ENCODE data around the gene SLC22A23. TPM values are rescaled to one million over a fixed set of nuclear protein-coding genes. Genes with fewer than 3 reads are reported as not detected.

The SLC22A23 gene
- total RNA-seq, 4 donors from 2014 or later, result 16.6 to 21.8 (median 17.6) TPM

DNA sequence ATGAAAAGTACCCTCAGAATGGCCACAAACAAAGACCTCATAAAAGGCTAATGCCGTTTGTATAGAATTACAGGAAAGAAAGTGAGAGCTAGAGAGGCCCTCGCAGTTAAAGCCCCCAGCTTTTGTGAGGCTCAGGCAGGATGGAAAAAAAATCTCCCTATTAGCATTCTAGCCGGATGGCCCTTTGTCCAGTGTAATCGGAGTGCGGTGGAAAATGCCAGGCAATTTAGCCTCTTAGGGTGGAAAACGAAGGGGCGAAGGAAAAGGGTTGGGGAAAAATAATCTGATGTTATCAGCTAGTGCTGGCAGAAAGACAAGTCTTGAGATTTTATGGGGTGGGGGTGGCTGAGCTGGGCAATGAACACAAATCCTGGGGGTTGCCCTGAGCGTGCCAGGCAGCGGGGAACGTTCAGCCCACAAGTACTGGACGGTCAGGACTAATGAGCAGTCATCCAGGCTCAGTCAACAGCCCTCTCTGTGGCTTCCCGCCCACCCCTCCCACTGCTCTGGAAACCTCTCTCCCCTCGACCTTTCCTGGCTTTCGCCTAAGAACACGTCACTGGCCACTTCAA lies 105.7 kb downstream of the SLC22A23 start:
- H3K4me3 ChIP-seq (replicated peaks in 1 of 3), result no peak overlapping the region
- intact Hi-C loops (cut with DNase I), result loop anchor here (10.0 kb wide), 1 partner anchor 104 kb away; the partner anchor contains the start of gene SLC22A23
- peak overlapping the region; percentile 9 to 89 (median 88) for H3K27ac ChIP-seq
- H3K4me1 ChIP-seq, result peaks cover 47 to 52% of the 10 kb centered on the region in 2 donors
- no peaks in the 10 kb centered on the region for H3K27me3 ChIP-seq
- no peaks in the 10 kb centered on the region for H3K36me3 ChIP-seq
- H3K9me3 ChIP-seq, result no peaks in the 10 kb centered on the region
- TF ChIP-seq CTCF (IDR thresholded peaks at IDR 0.05) (no peak), POLR2A (IDR thresholded peaks at IDR 0.05) (no peak)
- peak; percentile 35 to 46 for DNase-seq
- 31 to 43% methylated on average over 15 of the region's 15 CpGs for WGBS, 2 donors

DNA sequence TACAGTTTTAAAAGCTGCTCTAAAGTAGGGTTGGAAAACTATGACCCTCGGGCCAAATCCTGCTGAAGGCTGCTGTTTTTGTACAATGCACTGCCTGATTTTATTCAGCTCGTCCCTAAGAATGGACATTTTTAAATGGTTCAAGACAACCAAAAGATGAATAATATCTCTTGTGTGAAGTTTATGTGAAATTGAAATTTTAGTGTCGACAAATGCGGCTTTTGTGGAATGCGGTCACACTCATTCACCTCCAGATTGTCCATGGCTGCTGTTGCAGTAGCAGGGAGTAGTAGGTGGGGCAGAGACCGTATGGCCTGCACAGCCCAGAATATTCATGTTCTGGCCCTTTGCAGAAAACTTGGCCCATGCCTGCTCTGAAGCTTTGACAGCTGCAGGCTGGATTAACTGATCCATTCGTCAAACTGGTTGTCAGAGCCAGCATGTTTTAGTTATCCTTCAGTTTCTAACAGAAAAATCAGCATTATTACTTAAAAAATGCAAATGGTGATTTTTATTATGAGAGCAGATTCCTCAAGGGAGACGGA lies 106.5 kb downstream of the SLC22A23 start:
- H3K27me3 ChIP-seq, result no peaks in the 10 kb centered on the region
- H3K4me3 ChIP-seq (replicated peaks in 1 of 3), result no peak overlapping the region
- 79 to 83% methylated on average over 8 of the region's 8 CpGs for WGBS, 2 donors
- intact Hi-C loops (cut with DNase I), result loop anchor here (10.0 kb wide), 1 partner anchor 104 kb away; the partner anchor contains the start of gene SLC22A23
- no peaks in the 10 kb centered on the region for H3K36me3 ChIP-seq
- peak overlapping the region in 1 of 3 donors; percentile 88 for H3K27ac ChIP-seq
- peaks cover 51 to 56% of the 10 kb centered on the region in 2 donors for H3K4me1 ChIP-seq
- DNase-seq, result no peak
- TF ChIP-seq CTCF (IDR thresholded peaks at IDR 0.05) (no peak), POLR2A (IDR thresholded peaks at IDR 0.05) (no peak)
- H3K9me3 ChIP-seq, result no peaks in the 10 kb centered on the region

- no peak for DNase-seq
- H3K4me1 ChIP-seq, result peaks cover 44 to 49% of the 10 kb centered on the region in 2 donors
- no peaks in the 10 kb centered on the region for H3K27me3 ChIP-seq
- H3K36me3 ChIP-seq, result no peaks in the 10 kb centered on the region
- TF ChIP-seq POLR2A (IDR thresholded peaks at IDR 0.05) (no peak), CTCF (IDR thresholded peaks at IDR 0.05) (no peak)
- intact Hi-C loops (cut with DNase I), result loop anchor here (10.0 kb wide), 1 partner anchor 105 kb away; the partner anchor contains the start of gene SLC22A23
- no peak overlapping the region for H3K27ac ChIP-seq
- WGBS, 2 donors, result 90 to 92% methylated on average over 8 of the region's 8 CpGs
- no peaks in the 10 kb centered on the region for H3K9me3 ChIP-seq
- no peak overlapping the region for H3K4me3 ChIP-seq (replicated peaks in 1 of 3)
These were observed 107.2 kb downstream of the SLC22A23 start for GRCh38 chr6:3349388-3350251.

DNA sequence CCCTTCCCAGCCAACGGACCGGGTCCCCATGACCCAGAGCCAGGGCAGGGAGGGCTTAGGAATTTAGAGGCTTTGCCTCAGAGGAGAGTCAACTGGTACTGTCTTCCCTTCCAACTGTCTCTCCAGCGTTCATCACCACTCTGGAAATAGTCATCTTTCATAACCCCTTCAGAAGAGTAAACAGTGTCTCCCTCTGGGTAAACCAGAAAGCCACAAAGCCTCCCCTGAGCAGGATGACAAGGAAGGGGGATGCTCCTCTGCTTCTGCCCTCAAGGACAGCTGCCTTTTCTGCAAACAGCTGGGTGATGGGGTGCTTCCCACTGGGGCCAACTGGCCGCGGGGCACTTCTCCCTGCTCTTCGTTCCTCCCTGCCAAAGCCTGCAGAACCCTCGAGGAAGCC lies 108.0 kb downstream of the SLC22A23 start:
- WGBS, 2 donors, result 80 to 85% methylated on average over 7 of the region's 7 CpGs
- H3K4me1 ChIP-seq, result peaks cover 40 to 44% of the 10 kb centered on the region in 2 donors
- no peak for DNase-seq
- no peak for TF ChIP-seq CTCF (IDR thresholded peaks at IDR 0.05)
- no peak for TF ChIP-seq POLR2A (IDR thresholded peaks at IDR 0.05)
- no peaks in the 10 kb centered on the region for H3K9me3 ChIP-seq
- no peaks in the 10 kb centered on the region for H3K36me3 ChIP-seq
- H3K27ac ChIP-seq, result no peak overlapping the region
- intact Hi-C loops (cut with DNase I), result no loop called here
- H3K27me3 ChIP-seq, result no peaks in the 10 kb centered on the region
- H3K4me3 ChIP-seq (replicated peaks in 1 of 3), result no peak overlapping the region
